Left renal cortex interstitium (tissue), 4 donors: ENCODE measurements around the gene ALG8. TPM values are rescaled to one million over a fixed set of nuclear protein-coding genes. Genes with fewer than 3 reads are reported as not detected.

Experiments used
- DNase-seq, 4 donors: peaks; one replicate each; pipeline ENCODE4 v3.0.0-alpha.2; 2013; ENCODE audit warnings: low read depth in 4 of 4, low spot score in 2 of 4, missing footprints in 1 of 4
- polyA plus RNA-seq, 4 donors: library from polyadenylated mRNA; unstranded; fragments of 120-200 nt; gene quantifications; one replicate each; pipeline ENCODE4 v1.2.1, GENCODE V29; 2013; ENCODE audit not compliant: insufficient read length in 4 of 4

ALG8 gene
- polyA plus RNA-seq, 4 donors, result 57.5 to 61.1 (median 58.9) TPM

- DNase-seq, result no peak
These were observed 21.9 kb upstream of the ALG8 start for GRCh38 chr11:78161346-78161745.

- no peak for DNase-seq
These were observed 21.1 kb upstream of the ALG8 start for GRCh38 chr11:78160557-78160956.

- no peak for DNase-seq
These were observed 19.7 kb upstream of the ALG8 start for GRCh38 chr11:78158987-78159652.

GRCh38 chr11:78156127-78156844 is 16.9 kb upstream of the ALG8 start:
- DNase-seq, result no peak

GRCh38 chr11:78151804-78152203 is 12.4 kb upstream of the ALG8 start:
- DNase-seq, result no peak

GRCh38 chr11:78150754-78151153 is 11.3 kb upstream of the ALG8 start:
- DNase-seq, result no peak

- DNase-seq, result no peak
These were observed 10.9 kb upstream of the ALG8 start for GRCh38 chr11:78150346-78150745.

GRCh38 chr11:78149646-78150045 is 10.2 kb upstream of the ALG8 start:
- no peak for DNase-seq

GRCh38 chr11:78147807-78148206 is 8.4 kb upstream of the ALG8 start:
- no peak for DNase-seq

- no peak for DNase-seq
These were observed 6.1 kb upstream of the ALG8 start for GRCh38 chr11:78145511-78146025.

GRCh38 chr11:78140392-78141077 is 1.1 kb upstream of the ALG8 start:
- DNase-seq, result no peak

- no peak for DNase-seq
These were observed 568 bp downstream of the ALG8 start for GRCh38 chr11:78138694-78139421.

GRCh38 chr11:78138291-78138690 is 1.1 kb downstream of the ALG8 start:
- no peak for DNase-seq

GRCh38 chr11:78132475-78132874 is 7.0 kb downstream of the ALG8 start:
- DNase-seq, result no peak

GRCh38 chr11:78131956-78132355 is 7.5 kb downstream of the ALG8 start:
- no peak for DNase-seq

- DNase-seq, result no peak
These were observed 12.0 kb downstream of the ALG8 start for GRCh38 chr11:78127403-78127802.

GRCh38 chr11:78112582-78113275 is 26.7 kb downstream of the ALG8 start:
- no peak for DNase-seq

- DNase-seq, result no peak
These were observed 28.1 kb downstream of the ALG8 start for GRCh38 chr11:78111298-78111697.

GRCh38 chr11:78110830-78111229 is 28.6 kb downstream of the ALG8 start:
- no peak for DNase-seq

- no peak for DNase-seq
These were observed 29.1 kb downstream of the ALG8 start for GRCh38 chr11:78110351-78110750.
